ENCODE results near the gene SLC34A2. TPM values are rescaled to one million over a fixed set of nuclear protein-coding genes. Genes with fewer than 3 reads are reported as not detected.

Gene SLC34A2
- total and polyA plus RNA-seq, 10 of the 15 experiments (the other 5 are each of a cell fraction or from before 2014, with no cell fraction given), result 0.08 to 0.59 TPM; not detected in 8

- SMC1A ChIA-PET (ENCODE audit: uncharacterized antibody, unreplicated experiment), result no interaction called here
Observed at GRCh38 chr4:25676221-25676620, 20.6 kb downstream of the SLC34A2 start.

More at GRCh38 chr4:25676221-25676620, 20.6 kb downstream of the SLC34A2 start:
- Histone ChIP-seq H4K20me1 (ENCODE audit: control insufficient read depth, insufficient read depth) (no peaks in the 10 kb centered on the region), H2AFZ (ENCODE audit: control insufficient read depth, low read depth, low read length) (no peak overlapping the region), H3K9ac (ENCODE audit: control insufficient read depth, insufficient read depth, low read length) (no peak overlapping the region), H3K9me3 (replicated peaks; ENCODE audit: control insufficient read depth, insufficient read depth, low read length) (no peaks in the 10 kb centered on the region), H3K27me3 (replicated peaks in 1 of 2; ENCODE audit: control insufficient read depth in 2 of 2, insufficient read depth in 2 of 2, low read length in 1 of 2) (no peaks in the 10 kb centered on the region; a peak in 1 of 4 replicates), H3K79me2 (ENCODE audit: control insufficient read depth, insufficient read depth, low read length) (no peaks in the 10 kb centered on the region), H3K4me3 (no peak overlapping the region), H3K4me1 (ENCODE audit: control insufficient read depth, insufficient read depth, low read length) (no peaks in the 10 kb centered on the region), H3K27ac (ENCODE audit: control insufficient read depth, insufficient read depth) (no peak overlapping the region), H3K4me2 (ENCODE audit: control insufficient read depth, insufficient read depth) (no peak overlapping the region), H3K36me3 (ENCODE audit: control insufficient read depth in 2 of 2, insufficient read depth in 2 of 2, low read length in 1 of 2) (no peaks in the 10 kb centered on the region)
- ATAC-seq (no peak), FAIRE-seq (no peak), DNase-seq (ENCODE audit: low read depth, low spot score) (no peak)
- intact Hi-C loops (cut with micrococcal nuclease; ENCODE audit: unreplicated experiment), result no loop called here
- CTCF ChIA-PET, result no interaction called here
- no TSS peak for BruUV-seq (replicated peaks)
- WGBS (ENCODE audit: insufficient coverage, insufficient replicate concordance, low lambda C conversion rate, missing lambda C conversion rate), result 90% methylated on average over 30 of the region's 30 CpGs
- POLR2A ChIA-PET, result no interaction called here
- in situ Hi-C loops (cut with MboI), result no loop called here
- RAD21 ChIA-PET (ENCODE audit: unreplicated experiment), result interaction anchor here (0.6 kb wide), 1 partner anchor 322 kb away, joined by 3 read pairs; no protein-coding TSS in a partner anchor
- TF ChIP-seq MLLT1 (IDR thresholded peaks at IDR 0.05), result no peak
- TF ChIP-seq CHD1 (IDR thresholded peaks at IDR 0.05; ENCODE audit: low read depth, low read length), result no peak
- no peak for TF ChIP-seq ASH2L (IDR thresholded peaks at IDR 0.05; ENCODE audit: borderline replicate concordance, low read depth)
- TF ChIP-seq TCF12 (IDR thresholded peaks at IDR 0.05; ENCODE audit: low read depth, low read length), result no peak
- no peak for TF ChIP-seq MTA2 (IDR thresholded peaks at IDR 0.05; ENCODE audit: low read depth)
- TF ChIP-seq E4F1 (IDR thresholded peaks at IDR 0.05; ENCODE audit: borderline replicate concordance, partially characterized antibody), result no peak
- TF ChIP-seq USF1 (IDR thresholded peaks at IDR 0.05; ENCODE audit: borderline replicate concordance, extremely low read length, insufficient read depth, low read depth, low read length), result no peak
- no peak for TF ChIP-seq ZNF207 (IDR thresholded peaks at IDR 0.05; ENCODE audit: borderline replicate concordance)
- TF ChIP-seq NR2C2 (IDR thresholded peaks at IDR 0.05; ENCODE audit: borderline replicate concordance, control insufficient read depth, insufficient read length, low read depth), result no peak
